Keratinocyte (primary cell): ENCODE data around the gene ULK4.

Experiments used
- CTCF ChIP-seq, 3 experiments: IDR thresholded peaks in 1 of 3; conservative IDR thresholded peaks in 1 of 3; optimal IDR thresholded peaks in 1 of 3; 2 replicates in 2 of 3; 3 replicates in 1 of 3; pipeline versions ENCODE3 to v1.5.1; 2011; ENCODE audit warnings: low read length in 3 of 3, mild to moderate bottlenecking in 3 of 3, moderate library complexity in 2 of 3, control low read depth in 1 of 3, inconsistent platforms in 1 of 3; ENCODE audit not compliant: insufficient read depth in 2 of 3; ENCODE audit errors: extremely low read depth in 1 of 3
- EZH2 ChIP-seq: IDR thresholded peaks from one replicate; pipeline ENCODE4 v1.6.1; 2012; ENCODE audit warnings: inconsistent platforms, mild to moderate bottlenecking, low read length, moderate library complexity

GRCh38 chr3:41290306-41290705 is 671.6 kb downstream of the ULK4 start:
- no peak for TF ChIP-seq CTCF (optimal IDR thresholded peaks at IDR 0.05 in 1 of 3, IDR thresholded peaks at IDR 0.05 in 1 of 3, conservative IDR thresholded peaks at IDR 0.05 in 1 of 3; ENCODE audit: extremely low read depth in 1 of 3, insufficient read depth in 2 of 3, low read length in 3 of 3)
- no peak for TF ChIP-seq EZH2
